ENCODE data around the gene ARCN1.

The ARCN1 gene

DNA sequence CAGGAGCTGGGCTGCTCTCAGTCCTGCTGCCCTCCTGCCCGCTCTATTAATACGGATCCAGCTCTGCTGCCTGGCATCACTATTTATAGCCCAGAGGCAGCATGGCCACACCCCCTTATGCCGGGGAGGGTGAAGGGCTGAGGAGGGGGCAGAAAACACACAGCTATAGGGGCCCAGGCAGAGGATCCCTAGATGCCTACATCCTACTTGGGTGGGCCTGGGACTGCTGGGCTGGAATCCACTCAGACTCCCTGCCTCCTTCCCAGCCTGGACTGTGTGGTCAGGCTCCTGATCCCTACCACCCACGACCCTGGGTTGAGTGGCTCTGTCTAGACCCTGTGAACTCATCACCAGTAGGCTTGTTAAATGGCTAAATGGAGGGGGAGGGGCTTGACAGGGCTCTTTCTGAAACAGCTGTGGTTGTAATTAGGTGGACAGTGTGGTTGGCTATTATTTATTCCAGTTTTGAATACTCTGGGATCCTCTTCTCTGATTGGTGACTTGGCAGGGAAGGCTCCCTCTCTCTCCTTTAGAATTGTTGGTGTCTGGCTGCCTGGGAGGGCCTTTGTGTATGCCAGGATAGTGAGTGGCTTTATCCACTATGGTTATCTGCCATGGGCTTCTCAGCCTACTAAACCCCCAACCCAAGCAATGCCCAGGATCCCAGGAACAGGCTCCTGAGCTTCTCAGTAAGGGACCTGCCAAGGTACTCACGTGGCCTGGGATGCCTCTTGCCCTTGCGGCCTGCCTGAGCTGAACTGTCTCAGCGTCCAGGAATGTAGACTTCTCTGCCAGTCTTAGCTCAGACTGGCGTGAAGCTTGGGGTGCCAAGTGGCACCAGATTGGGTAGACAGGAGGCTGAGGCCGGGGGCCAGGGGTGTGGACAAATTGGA lies 50.4 kb downstream of the ARCN1 start:
- peak; percentile 96 for DNase-seq

DNA sequence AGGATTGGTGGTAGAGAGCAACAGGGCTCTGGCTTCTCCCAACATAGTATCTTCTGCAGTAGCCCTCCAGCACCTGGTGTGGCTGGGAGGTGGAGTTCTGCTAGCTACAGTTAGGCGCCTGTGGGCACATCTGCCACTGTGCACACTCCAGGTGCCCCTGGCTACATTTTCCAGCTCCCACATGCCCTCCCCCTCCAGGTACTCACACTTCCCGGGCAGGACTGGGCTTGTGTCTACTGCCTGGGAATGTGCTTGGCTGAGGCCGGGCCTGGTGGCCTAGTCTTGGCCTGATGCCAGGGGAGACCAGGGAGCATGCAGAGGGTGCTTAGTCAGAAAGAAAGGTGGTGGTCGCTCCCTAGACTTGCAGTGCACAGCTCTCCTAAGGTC lies 51.1 kb downstream of the ARCN1 start:
- peak; percentile 82 for DNase-seq

DNA sequence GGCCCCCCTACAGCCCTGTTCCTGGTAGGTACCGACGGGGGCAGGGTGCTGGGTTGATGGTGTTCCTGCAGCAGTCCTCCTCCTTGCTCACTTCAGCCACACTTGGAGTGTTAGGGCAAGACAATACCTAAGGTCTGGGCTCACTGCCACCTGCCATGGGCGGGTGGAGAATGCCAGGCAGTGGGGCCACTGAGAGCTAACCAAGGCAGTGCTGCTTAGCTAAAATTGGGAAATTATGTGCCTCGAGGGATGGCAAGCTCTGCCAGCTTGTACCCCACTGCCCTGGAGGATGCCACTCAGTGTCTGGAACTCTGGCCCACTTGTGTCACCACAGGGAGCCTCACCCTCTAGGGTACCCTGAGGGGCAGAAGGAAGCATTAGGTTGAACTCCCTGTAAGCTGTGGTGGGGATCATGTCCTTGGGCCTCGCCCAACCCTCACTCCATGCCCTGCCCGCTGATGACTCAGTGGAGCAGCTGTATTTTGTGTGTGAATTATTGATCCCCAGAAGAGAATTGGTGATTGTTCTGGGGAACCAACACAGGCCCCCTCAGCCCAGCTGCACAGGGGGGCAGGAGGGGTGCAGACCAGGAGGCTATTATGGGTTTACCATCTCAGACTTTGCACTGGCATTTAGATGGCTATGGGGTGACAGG lies 53.0 kb downstream of the ARCN1 start:
- no peak for DNase-seq

DNA sequence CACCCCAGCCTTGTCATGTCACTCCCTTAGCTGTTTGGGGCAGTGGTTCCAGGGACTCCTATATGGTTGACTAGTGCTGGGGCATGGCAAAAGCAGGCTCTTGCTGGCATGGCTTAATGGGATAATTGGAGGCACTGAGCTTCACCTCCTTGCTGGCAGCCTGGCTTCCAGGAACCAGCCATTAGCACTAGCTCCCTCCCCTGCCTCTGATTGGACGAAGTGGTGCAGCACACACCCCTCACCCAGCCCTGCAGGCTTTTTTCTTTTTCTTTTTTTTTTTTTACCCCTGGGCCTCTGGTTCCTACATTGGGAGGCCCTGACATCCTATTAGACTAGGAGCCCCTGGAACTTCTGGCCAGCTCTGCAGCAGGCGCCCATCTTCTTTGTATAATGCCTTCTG lies 53.8 kb downstream of the ARCN1 start:
- DNase-seq: no peak

DNA sequence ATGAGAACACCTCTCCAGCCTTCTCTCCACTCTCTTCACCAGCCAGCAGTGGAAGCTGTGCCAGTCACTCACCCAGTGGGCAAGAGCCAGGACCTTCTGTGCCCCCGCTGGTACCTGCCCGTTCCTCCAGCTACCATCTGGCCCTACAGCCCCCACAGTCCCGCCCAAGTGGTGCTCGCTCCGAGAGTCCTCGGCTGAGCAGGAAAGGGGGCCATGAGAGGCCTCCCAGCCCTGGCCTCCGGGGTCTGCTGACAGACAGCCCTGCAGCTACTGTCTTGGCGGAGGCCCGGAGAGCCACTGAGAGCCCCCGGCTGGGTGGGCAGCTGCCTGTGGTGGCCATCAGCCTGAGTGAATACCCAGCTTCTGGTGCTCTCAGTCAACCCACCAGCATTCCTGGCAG lies 55.4 kb downstream of the ARCN1 start:
- no peak for DNase-seq

DNA sequence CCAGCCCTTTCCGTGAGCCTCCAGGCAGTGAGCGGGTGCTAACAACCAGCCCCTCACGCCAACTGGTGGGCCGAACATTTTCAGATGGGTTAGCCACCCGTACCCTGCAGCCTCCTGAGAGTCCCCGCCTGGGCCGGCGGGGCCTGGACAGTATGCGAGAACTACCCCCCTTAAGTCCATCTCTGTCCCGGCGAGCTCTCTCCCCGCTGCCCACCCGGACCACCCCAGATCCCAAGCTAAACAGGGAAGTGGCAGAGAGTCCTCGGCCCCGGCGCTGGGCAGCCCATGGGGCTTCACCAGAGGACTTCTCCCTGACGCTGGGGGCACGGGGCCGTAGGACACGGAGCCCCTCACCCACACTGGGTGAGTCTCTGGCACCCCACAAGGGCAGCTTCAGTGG lies 55.8 kb downstream of the ARCN1 start:
- DNase-seq: no peak

DNA sequence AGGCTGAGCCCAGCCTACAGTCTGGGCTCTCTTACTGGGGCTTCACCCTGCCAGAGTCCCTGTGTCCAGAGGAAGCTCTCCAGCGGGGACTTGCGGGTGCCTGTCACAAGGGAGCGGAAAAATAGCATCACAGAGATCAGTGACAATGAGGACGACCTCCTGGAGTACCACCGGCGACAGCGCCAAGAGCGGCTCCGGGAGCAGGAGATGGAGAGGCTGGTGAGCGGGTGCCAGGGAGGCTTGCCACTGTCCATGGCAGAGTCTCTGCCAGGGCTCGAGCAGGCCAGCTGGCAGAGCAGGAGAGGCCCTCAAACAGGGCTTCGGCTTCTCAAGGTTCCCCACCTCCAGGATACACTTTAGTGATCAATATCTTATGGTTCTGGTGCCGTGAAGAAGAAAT lies 56.2 kb downstream of the ARCN1 start:
- DNase-seq: no peak

DNA sequence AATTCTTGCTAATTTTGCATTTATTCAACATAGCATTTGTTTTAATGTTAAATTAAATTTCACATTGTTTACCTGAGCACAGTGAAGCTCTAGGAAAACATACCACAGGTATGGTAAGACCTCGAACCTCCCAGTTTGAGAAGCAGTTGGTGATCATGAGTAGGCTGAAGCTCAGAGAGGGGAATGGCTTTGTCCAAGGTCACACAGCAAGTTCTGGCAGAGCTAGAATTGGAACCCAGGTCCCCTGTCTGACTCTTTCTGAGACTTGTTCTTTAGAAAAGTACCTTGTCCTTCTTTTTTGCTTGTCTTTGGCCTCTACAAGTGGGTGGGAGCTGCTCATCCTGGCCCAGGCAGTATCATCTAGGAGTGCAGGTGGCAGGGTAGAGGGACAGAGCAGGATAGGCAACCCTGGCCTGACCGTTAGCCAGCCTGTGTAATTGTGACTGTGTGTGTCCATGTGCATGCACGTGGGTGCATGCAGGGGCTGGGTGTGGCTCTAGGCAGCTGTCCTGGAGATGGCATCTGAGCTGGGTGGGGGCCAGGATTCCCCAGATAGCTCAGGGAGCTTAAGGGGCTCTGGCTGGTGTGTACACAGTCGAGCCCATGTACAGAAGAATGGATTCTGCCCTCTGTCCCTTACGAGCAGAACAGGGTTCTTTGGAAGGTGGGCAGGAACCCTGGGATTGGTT lies 56.8 kb downstream of the ARCN1 start:
- DNase-seq: no peak

DNA sequence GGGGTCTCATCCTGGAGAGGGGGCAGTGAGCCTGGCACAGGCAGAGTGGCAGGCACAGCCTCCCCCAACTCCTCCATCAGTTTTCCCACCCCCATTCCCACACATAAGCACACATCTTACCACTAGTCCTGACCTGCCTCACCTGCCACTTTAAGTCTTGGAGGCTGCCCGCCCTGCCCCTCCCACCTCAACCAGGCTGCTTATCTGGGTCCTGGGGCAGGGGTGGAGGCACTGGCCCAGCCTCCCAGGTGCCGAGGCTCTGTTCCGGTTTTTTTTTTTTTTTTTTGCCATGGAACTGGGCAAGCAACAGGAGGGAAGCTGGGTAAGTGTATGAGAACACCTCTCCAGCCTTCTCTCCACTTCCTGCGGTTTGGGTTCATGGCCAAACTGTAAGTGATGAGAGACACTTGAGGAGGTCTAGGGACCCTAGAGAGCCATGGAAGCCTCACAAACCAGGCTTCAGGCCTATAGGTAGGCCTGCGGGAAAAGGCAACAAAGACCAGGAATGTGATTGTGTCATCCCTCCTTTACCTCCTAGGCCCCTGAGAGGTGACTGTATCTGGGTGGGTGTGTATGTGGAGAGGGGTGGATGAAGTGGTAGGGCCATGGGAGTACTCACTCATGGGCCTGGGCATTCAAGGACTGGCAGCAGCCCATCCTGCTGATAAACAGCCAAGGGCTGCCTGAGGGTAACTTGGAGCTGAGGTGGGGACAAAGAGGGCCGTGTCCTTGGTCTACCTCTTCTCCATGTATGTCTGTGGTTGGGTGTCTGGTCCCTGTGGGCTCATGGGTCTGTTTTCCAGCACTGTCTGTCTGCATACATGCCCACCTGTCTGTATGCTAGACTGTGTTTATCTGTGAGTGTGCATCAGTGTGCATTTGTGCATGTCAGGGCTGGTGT lies 57.8 kb downstream of the ARCN1 start:
- no peak for DNase-seq

DNA sequence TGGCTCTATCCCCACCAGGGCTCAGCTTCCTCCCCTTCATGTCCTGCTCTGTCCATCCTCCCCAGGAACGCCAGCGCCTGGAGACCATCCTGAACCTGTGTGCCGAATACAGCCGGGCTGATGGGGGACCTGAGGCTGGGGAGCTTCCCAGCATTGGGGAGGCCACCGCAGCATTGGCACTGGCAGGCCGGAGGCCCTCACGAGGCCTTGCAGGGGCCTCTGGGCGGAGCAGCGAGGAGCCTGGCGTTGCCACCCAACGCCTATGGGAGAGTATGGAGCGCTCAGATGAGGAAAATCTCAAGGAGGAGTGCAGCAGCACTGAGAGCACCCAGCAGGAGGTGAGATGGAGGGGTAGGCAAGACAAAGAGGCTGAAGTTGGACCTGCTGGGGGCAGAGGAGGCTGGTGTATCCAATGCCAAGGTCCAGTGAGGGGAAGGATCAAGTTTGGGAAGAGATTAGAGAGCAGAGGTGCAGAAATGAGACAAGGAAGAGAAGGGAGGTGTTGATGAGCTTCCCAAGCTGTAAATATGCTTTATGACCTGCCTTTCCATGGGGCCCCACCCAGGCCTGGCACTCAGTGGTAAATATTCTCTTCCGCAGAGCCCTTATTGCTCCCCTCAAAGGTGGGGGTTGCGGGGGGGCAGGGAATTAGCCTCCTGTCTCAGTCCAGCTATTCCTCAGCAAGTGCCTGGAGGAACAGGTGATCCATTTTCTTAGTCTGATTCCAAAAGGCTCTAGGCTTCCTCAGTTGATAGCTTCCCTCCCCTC lies 59.1 kb downstream of the ARCN1 start:
- no peak for DNase-seq

DNA sequence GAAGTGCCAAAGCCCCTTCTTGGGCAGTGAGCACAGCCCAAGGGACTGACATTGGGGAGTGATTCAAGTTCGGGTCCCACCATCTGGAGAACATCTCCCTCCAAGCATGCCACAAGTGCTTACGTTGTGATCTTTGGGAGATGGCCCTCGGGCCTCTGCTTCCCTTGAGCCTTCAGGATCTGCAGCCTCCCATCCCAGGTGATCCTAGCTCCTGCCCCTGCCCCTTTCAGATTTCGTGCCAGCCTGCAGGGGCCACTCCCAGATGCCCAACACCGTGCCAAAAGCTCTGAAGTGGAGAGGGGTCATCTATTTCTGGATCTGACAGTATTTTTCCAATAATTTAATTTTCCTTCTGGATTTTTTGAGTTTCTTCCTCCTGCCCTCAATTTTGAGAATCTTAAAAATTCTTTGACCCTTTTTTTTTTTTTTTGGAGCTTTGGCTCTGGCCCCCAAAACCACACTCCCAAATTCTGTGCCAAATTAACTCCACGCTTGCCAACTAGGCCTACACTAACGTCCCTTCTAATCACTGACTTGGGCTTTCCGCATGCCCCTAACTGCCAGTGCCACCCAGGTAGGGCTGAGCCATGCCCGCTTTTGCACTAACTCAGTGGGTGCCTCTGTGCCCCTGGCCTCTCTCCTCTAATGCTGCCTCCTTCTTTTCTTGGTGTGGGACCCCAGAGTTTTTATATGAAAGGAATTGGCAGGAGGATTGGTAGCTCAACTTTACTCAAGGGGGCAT lies 60.5 kb downstream of the ARCN1 start:
- DNase-seq: no peak

DNA sequence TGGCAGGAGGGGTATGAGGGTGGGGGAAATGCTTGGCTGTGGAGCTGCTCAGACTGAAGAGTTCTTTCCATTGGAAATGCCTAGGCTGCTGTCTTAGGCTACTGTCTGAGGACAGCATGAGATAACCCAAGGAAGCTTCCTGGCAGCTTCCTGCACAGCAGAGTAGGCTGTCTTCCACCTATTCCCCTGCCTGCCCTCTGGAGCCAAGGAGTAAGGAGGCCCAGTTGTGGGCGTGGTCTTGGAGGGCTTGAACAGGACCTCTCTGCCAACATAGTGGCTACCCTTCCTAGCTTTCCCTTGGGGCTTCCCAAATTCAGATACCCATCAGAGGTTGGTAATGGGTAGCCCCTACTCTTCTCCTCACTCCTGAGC lies 61.1 kb downstream of the ARCN1 start:
- no peak for DNase-seq

DNA sequence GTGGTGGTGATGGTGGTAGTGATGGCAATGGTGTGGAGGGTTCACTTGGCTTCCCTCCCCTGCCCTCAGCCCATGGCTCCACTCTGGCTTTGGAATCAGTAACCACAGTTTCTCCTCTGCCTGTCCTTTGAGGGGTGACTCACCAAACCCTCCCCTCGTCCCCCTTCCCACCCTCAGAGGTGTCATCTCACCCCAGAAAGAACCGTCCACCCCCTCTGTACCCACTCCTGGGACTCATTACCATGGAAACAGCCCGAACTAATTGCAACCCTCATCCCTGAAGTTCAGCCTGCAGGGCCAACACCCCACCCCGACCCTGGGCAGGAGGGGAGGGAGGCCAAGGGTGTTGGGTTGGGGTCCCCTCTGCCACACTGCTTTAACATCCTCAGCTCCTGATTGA lies 61.8 kb downstream of the ARCN1 start:
- DNase-seq: no peak

DNA sequence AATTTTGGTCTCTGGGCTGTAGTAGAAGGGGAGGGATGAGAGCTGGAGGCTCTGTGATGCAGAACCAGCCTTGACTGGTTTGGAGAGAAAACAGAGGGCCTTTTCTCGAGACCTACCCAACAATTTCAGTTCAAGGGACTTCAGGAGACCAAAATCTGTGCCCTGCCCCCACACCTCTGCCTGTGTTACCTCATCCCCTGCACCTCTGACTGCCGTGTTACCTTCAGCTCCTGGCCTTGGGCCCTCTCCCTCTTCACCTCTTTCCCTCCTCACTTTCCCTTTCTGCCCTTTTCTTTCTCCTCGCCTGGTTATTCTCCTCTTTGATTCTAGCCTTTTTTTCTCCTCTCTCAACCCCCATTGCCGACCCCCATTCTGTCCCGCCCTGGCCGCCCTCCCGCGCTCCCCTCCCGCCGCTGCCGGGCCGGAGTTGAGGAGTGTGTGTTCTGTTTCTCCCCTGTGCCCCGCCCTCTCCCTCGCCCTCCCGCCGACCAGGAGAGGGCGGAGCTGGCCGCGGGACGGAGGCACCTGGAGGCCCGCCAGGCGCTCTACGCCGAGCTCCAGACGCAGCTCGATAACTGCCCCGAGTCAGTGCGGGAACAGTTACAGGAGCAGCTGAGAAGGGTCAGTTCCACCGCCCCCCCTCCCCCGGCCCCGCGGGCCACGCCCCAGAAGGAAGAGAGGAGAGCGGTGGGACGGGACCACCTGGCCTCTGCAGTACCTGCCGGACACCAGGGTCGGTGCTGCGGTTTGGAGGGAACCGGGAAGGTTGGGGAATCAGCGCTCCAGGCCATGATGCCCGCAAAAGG lies 62.4 kb downstream of the ARCN1 start:
- DNase-seq: no peak

DNA sequence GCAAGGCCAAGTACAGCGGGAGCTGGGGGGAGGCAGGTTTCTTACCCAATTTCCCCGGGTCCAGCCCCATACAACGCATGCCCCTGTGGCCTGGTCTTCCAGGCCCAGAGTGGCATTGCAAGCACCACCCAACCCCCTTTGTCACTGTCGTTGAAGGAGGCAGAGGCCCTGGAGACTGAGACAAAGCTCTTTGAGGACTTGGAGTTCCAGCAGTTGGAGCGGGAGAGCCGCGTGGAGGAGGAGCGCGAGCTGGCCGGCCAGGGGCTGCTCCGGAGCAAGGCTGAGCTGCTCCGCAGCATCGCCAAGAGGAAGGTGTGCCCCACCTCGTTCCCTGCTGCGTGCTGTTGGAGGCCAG lies 63.0 kb downstream of the ARCN1 start:
- DNase-seq: no peak

DNA sequence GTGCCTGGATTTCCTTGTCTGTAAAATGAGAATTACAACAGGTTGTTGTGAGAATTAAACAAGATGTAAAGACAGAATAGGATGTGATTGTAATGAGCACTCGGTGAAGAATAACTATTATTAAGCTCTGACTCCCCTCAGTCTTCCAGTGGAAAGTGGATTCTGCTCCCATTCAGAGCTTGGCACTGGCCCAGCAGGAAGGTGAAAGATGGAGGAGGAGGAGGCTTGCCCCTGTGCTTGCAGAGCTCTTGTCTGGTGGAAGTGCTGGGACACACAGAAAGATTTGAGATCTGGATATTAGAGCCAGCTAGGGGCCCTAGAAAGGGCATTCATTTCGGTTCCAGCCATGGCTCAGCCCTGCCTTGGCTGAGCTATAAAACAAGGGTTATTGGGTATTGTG lies 63.4 kb downstream of the ARCN1 start:
- DNase-seq: no peak

DNA sequence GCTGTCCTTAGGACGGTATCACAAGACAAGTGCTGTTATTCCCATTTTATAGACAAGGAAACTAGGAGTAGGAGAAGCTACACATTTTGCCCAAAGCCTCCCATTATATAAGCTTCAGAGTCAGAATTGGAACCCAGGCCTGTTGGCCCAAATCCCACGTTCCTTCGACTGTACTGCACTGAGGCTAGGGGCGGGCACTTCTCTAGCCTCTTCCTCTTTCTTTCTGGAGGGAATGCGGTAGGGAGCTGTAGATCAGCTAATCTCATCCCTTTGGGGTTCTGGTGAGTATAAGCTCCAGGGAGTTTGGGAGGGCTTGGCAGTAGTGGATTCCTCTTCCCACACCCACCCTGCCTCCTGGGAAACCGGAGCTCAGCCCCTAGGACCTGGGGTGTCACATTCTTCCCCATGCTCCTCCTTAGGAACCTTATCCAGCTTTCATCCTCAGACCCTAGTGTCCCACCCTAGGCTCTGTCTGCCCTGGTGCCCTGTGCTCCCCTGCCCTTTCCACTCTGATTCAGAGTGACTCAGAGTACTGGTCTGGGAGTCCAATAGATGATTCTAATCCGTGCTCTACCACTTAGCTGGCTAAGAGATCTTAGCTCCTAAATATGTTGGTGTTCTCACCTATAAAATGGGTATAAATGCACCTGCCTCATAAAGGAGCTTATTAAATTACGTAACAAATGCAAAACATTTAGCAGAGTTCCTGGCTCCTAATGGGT lies 64.5 kb downstream of the ARCN1 start:
- no peak for DNase-seq

DNA sequence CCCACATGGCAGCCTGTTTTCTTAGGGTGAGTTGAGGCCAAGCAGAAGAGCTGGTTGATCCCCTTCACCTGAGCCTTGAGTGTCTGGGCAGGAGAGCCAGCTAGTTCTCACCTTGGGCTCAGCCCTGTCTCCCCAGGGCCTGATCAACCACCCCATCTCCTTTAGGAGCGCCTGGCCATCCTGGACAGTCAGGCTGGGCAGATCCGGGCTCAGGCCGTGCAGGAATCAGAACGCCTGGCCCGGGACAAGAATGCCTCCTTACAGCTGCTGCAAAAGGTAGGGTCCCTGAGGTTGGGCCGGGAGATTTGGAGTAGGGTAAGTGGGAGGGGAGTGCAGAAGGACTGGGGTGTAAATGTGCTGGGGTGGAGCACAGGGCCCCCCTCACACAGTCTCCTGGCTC lies 66.5 kb downstream of the ARCN1 start:
- no peak for DNase-seq

DNA sequence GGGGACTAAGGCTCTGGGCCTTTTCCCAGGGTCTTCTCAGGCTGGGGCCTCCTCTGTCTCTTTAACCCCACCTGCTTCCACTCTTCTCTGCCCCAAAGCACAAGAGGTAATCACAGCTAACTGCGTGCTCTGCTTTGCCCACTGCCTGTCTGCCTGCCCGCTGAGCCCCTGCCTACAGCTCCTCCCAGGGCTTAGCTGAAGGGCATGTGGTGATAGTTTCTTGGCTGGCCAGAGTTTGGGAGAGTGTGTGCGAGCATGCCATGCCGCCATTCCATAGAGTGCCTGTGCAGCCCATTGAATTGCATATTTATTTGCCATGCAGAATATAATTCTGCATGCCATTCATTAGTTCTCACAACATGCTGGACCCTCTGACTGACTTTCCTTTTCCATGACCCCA lies 67.7 kb downstream of the ARCN1 start:
- no peak for DNase-seq
